ENCODE measurements around the gene ZNF41.

ZNF41 gene

DNA sequence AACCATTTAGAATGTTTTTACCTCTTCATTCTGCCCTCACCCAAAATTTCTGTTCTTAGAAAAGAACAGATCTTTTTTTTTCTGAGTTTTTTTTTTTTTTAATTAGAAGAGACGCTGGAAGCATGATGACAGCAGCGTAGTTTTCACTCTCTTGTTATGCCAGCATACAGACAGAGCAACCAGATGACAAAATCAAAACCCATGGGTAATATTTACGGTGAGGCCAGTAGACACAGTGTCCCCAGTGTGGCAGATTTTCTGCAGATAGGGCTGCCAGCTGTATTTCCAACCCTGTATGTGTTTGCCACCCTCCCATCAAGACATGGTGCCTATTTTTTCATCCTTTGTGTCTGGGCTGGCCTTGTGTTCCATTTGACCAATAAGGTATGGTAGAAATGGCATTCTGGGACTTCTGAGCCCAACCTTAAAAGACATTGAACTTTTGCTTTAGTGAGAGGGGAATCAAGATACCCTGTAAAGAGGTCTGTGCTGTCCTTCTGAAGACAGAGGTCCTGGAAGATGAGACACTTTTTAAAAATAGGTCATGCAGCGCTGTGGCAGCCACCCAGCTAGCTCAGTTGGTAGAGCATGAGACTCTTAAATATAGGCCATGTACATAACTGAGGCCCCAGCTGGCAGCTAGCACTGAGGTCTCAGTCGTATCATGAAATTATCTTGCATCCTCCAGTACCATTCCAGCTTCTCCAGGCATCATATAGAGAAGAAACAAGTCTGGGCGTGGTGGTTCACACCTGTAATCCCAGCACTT is 6.7 kb upstream of the ZNF41 start:
- DNase-seq: no peak

DNA sequence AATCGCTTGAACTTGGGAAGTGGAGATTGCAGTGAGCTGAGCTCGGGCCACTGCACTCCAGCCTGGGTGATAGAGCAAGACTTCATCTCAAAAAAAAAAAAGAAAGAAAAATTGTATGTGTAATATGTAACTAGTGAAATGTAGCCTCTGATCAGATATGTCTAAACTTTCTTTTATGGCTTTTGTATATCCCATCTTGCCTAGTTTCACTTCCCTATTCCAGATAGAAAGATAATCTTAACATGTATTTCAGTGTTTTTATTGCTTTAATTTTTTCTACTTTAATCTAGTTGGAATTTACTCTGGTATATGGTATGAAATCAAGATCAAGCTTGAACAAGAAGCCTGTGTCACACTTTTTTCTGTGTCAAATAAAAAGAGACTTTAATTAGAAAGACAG is 1.9 kb upstream of the ZNF41 start:
- no peak for DNase-seq

DNA sequence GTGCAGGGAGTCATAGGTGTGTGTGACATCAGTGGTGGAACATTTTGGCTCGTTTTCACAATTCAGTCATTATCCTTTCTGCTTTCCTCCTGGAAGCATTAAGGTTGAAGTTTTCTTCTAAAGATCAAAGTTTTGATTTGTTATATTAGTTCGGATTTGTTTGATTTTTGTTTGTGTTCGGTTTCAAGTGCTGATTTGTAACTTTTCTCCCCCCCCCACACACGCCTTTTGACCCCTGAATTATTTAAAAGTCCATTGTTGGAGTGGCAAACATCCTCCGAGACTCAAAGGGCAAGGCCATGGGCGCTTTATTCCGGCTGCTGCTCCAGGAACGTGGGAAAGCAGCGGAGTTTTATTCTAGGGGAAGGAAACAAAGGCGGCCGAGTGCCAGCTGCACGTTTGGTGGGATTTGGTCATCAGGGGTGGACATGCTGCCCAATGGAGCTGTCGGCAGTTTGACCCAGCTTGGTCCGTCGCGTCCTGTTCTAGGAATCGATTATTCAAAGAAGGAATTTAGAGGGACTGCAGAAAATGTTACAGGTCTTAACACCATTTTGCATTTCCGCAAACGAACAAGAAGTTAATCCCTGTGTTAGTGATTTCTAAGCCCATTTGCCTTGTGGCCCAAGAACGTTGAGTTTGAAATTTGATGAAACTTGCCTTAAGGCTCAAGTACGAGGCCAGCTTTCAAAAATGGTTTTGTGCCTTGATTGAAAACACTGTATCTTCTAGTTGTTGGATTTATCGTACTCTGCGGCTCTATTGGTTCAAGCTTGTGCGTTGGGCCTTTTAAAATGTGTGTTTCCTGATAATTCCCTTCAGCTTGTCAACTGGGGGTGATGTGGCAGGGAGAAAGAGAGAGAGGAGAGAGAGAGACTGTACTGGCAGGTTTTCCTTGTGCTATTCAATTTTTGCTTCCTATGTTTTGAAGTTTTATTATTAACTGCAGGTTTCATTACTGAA is 565 bp upstream of the ZNF41 start:
- DNase-seq: peak; percentile 15

DNA sequence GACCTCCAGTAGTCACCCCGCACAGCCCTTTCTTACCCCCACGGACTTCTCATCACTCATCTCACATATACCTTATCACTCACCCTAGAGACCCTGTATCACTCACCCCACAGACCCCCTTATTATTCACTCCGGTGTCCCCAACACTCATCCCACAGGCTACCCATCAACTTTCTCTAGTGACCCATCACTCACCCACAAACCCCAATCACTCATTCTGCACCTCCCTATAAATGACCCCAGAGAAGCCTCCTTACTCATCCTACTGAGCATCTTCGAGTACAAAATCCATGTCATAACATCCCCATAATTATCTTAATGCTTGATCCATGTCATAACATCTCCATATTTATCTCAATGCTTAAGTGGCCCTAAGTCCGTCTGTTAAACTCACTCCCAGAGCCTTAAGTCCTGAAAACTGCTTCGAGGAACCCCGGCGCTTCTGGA is 934 bp downstream of the ZNF41 start:
- no peak for DNase-seq

DNA sequence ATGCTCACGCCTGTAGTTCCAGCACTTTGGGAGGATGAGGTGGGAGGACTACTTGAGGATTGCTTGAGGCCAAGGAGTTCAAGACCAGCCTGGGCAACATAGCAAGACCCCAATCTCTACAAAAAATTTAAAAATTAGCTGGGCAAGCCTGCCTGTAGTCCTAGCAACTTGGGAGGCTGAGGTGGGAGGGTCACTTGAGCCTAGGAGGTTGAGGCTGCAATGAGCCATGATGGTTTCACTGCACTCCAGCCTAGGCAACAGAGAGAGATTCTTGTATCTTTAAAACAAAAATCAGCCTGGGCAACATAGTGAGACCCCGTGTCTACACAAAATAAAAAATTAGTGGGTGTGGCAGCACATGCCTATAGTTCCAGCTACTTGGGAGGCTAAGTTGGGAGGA is 1.9 kb downstream of the ZNF41 start:
- no peak for DNase-seq

DNA sequence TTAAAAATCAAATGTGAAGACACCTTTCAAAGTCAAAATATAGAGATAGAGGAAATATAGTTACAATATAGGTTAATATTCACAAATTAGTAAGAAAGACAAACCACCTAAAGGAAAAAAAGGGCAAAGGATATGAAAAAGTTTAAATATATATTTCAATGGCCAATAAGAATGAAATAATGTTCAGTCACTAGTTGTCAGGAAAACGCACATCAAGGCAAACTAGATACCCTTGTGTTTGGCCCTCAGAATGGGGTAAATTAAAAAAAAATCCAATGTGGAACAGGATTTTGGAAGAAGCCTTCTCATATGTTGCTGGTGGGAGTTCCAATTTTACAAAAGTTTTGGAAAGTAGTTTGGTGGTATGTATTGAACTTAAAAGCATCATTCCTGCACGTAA is 2.4 kb downstream of the ZNF41 start:
- no peak for DNase-seq

DNA sequence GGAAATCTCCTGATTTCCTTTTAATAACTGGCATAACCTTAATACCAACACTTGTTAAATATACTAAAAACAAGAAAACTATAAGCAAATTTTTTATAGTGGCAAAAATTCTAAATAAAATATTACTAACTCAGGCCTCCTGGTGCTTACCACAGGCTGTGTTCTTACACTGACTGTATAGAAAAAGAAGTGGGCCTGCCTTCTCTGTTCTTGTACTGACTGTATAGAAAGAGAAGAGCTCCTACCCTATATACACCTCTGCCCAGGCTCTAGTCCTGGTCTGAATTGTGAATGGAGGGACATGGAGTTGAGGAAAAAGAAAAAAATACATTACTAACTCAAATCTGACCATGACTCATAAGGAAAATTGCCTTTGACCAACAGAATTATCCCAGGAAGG is 7.5 kb downstream of the ZNF41 start:
- no peak for DNase-seq

DNA sequence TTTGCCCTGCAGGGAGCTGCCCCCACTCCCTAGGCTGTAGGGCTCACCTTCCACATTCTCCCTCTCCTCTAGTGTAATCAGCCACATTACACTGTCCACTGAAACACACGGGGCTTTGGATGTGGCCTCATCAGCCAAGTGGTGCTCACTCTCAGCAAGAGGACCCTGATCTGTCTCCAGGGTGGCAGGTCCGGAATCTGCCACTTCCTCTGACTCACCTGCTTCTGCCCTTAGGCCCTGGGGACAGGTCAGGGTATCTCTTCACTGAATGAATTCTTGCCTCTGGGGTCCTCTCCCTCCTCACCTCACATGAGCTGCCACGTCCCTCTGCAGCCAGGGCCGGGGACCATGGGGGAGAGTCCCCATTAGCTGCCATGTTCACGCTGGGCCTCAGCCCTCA is 15.9 kb downstream of the ZNF41 start:
- no peak for DNase-seq

DNA sequence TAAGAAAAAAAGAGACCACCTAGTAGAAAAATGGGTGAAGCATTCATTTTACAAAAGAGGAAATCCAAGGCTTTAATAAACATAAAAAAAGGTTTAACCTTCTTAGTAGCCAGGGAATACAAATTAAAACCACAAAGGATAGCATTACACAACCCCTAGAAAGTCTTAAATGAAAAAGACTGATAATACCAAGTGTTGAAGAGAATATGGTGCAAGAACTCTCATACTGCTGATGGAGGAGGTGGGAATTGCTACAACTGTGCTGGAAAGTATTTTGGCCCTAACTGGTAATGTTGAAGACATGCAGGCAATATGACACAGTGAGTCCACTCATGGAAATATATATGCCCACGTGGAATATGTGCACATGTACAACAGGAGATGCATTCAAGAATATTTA is 22.5 kb downstream of the ZNF41 start:
- DNase-seq: no peak

DNA sequence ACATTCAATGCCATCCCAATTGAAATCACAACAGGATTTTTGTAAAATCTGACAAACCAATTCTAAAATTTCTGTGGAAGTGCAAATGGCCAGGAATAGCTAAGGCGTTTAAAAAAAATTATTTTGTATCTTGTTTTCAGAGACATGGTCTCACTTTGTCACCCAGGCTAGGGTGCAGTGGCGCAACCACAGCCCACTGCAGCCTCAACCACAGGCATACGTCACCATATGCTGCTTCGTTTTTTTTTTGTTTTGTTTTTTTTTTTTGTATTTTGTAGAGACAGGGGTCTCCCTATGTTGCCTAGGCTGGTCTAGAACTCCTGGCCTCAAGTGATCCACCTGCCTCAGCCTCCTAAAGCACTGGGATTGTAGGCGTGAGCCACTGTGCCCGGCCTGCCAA is 24.5 kb downstream of the ZNF41 start:
- DNase-seq: no peak

DNA sequence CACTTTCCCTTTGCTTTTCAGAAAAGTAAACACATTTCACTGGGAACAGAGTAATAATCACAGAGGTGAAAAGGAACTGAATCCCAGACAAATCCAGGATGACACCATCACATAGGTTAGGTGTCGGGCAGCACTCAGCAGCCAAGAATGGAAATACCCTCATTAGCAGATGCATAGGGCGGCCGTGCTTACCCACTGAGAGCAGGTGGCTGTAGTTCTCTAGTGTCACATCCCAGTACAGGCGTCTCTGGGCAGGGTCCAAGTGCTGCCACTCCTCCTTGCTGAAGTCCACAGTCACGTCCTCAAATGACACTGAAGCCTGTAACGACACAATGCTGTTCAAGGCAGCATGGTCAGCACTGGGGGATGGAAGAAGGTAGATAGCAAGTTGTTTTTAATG is 26.9 kb downstream of the ZNF41 start:
- DNase-seq: no peak

DNA sequence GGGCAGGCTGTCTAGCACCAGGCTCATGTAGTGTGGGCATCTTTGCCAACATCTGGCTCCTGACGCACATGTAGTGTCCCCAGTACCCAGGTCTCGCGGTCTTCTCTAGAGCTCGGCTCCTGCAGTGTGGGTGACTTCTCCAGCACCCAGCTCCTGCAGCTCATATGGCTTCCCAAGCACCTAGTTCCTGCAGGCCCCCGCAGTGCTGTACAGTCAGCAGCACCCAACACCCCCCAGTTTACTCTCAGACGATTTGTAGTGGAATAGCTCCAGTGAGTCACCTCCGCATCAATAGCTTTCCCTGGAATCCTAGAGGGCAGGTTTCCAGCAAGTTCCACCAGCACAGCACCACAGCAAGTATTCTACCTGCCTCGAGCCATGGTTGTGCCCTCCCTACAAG is 30.9 kb downstream of the ZNF41 start:
- DNase-seq: no peak

DNA sequence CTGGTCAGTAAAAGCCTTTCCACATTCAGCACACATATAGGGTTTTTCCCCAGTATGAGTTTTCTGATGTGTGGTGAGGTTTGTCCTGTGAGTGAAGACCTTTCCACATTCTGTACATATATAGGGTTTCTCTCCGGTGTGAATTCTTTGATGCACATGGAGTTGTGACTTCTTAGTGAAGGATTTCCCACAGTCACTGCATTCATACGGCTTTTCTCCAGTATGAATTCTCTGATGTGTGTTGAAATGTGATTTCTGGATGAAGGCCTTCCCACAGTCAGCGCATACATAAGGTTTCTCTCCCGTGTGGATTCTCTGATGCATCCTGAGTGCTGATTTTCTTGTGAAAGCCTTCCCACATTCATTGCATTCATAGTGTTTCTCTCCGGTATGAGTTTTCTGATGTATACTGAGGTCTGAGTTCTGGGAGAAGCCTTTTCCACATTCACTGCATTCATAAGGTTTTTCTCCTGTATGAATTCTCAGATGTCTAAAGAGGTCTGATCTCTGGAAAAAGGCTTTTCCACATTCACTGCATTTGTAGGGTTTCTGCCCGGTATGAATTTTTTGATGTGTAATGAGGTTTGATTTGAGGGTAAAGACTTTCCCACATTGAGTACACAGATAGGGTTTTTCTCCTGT is 34.7 kb downstream of the ZNF41 start:
- DNase-seq: no peak

DNA sequence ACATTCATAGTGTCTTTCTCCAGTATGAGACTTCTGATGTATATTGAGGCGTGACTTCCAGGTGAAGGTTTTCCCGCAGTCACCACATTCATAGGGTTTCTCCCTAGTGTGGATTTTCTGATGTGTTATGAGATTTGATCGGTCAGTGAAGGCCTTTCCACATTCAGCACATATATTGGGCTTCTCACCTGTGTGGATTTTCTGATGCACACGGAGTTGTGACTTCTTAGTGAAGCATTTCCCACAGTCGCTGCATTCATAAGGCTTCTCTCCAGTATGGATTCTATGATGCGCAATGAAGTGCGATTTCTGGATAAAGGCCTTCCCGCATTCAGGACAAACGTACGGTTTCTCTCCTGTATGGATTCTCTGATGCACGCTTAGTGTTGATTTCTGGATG is 35.4 kb downstream of the ZNF41 start:
- no peak for DNase-seq

DNA sequence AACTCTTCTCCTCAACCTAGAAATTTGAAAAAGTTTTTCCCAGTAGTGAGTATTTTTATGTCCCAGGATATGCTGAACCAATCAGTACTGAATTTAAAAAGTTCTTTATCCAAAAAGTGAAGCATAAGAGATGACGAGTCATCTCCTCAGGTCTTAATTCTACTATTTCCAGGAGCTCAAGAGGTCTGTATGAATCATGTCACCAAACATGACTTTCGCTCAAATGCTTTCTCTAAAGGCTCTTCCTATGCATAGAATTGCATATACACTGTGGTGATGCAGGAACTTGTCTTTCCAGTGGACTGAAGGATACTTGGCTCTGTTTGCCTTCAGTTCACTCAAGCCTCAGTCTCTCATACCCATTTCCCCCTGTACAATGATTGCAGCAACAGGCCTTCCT is 36.1 kb downstream of the ZNF41 start:
- no peak for DNase-seq

DNA sequence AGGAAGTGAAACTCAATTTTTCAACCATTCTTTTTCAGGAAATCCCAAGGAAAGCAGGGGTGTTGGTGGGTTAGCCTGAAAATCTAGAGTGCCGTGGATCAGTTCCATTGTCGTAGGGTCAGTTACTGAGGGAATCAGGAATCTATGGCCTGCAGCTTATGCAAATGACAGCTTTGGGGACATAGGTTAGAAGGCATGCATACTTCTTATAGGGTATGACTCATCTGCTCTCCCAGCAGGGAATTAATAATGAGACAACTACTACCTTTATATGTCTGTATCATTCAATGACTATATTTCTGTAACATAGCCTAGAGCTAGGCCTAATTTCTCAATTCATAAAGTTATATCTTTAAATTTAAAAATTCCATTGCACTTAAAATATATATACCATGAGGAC is 36.6 kb downstream of the ZNF41 start:
- DNase-seq: no peak

DNA sequence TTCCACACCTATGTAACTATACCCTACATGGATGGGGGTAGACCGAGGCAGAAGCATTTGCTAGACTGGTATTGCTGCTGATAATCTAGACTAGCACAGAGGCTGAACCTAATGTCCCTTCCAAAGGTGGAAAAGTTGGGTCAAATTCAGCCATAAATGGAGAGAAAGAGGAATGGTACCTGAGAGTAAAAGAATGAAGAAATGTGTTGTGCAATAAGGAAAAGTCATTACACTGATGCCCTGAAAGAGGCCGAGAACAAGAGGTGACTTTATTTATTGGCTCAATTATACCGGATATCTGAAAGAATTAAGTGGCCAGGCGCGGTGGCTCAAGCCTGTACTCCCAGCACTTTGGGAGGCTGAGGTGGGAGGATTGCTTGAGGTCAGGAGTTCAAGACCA is 52.1 kb downstream of the ZNF41 start:
- DNase-seq: no peak

DNA sequence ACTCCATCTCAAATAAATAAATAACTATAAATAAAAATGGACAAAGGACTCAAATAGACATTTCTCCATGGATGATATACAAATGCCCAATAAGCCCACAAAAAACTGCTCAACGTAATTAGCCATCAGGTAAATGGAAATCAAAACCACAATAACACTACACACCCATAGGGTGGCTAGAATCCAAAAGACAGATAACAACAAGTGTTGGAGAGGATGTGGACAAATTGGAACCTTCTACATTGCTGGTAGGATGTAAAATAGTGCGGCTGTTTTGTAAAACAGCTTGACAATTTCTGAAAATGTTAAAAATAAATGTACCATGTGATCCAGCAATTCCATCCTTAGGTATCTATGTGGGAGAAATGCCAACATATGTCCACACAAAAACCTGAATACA is 60.6 kb downstream of the ZNF41 start:
- DNase-seq: no peak

DNA sequence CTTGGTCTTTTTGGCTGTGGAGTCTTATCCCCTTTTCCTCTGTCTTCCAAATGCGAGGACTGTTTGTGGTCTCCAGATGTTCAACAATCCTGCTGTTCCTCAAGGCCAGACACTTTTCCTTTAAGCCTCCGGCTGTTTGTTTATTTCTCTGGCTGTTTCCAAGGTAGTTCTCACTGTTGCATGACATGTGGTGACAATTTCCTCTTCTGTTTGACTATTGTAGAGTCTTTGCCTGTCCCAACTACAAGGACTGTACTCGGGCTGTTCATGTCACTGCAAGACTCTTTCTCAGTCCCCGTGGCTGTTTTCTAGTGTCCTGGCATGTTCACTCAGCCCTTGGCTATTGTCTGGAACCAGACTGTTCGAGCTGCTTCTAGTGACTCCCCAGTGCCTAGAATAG is 62.1 kb downstream of the ZNF41 start:
- no peak for DNase-seq

DNA sequence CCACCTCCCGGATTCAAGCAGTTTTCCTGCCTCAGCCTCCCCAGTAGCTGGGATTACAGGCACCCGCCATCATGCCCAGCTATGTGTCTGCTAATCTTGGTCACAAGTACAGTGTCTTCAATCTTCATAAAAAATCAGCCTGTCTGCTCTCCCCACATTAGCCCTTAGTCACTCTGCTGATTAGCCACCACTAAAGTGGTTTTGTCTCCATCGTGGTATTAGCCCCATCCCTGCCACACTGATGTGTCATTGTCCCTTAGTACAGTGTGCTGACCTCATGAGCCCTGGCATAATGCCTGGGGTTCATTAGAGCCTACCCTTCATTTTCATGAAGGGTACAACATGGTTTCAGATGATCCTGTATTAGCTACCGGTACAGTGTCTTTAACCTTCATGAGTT is 62.8 kb downstream of the ZNF41 start:
- no peak for DNase-seq

DNA sequence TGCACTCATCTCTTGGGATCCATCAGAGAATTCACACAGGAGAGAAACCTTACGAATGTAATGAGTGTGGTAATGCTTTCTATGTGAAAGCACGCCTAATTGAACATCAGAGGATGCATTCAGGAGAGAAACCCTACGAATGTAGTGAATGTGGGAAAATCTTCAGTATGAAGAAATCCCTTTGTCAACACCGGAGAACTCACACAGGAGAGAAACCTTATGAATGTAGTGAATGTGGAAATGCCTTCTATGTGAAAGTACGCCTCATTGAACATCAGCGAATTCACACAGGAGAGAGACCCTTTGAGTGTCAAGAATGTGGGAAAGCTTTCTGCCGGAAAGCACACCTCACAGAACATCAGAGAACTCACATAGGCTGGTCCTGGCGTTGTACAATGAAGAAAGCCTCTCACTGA is 69.8 kb downstream of the ZNF41 start:
- DNase-seq: no peak
